ENCODE results near the gene CYP2F1. TPM values are rescaled to one million over a fixed set of nuclear protein-coding genes. Genes with fewer than 3 reads are reported as not detected.

The CYP2F1 gene
- total RNA-seq, 1 experiment from 2014 or later: not detected

DNA sequence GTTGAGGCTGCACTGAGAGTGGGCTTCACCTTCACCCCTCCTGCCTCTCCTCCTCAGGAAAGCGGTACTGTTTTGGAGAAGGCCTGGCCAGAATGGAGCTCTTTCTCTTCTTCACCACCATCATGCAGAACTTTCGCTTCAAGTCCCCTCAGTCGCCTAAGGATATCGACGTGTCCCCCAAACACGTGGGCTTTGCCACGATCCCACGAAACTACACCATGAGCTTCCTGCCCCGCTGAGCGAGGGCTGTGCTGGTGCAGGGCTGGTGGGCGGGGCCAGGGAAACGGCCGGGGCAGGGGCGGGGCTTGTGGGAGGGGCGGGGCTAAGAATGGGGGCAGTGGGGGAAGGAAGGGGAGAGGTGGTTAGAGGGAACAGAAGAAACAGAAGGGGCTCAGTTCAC lies 18.5 kb upstream of the CYP2F1 start:
- no peaks in the 10 kb centered on the region for H3K9me2 ChIP-seq (ENCODE audit: insufficient read depth)
- H3K4me3 ChIP-seq (replicated peaks in 1 of 2; ENCODE audit: low read depth in 1 of 2, low read length in 2 of 2): no peak overlapping the region
- no peaks in the 10 kb centered on the region for H3K79me2 ChIP-seq (ENCODE audit: insufficient read depth, low read length)
- H3K27me3 ChIP-seq (ENCODE audit: insufficient read depth, low read length): peaks cover 7% of the 10 kb centered on the region; the same call in 1 of the 2 replicates
- ATAC-seq (no peak; the same call in 1 of the 2 replicates), DNase-seq (ENCODE audit: low read depth, low spot score) (no peak)
- H3K4me2 ChIP-seq (ENCODE audit: low read length): no peak overlapping the region
- H2AFZ ChIP-seq (ENCODE audit: low read depth, low read length, poor library complexity, severe bottlenecking): no peak overlapping the region
- BruUV-seq (replicated peaks): no TSS peak
- ChIA-PET CTCF (interaction anchor here (0.7 kb wide), 1 partner anchor 37 kb away, joined by 4 read pairs; no protein-coding TSS in a partner anchor), RAD21 (ENCODE audit: low non-redundant PET in 1 of 2, low total read pairs in 2 of 2, uncharacterized antibody in 2 of 2, unreplicated experiment in 2 of 2) (no interaction called here), POLR2A (no interaction called here)
- H3K9me3 ChIP-seq (ENCODE audit: control insufficient read depth in 1 of 2, insufficient read depth in 1 of 2, low read depth in 1 of 2, low read length in 2 of 2): no peaks in the 10 kb centered on the region
- no peaks in the 10 kb centered on the region for H3K36me3 ChIP-seq (ENCODE audit: control insufficient read depth in 1 of 2, insufficient read depth in 2 of 2, low read length in 2 of 2)
- no peak for TF ChIP-seq RAD21 (IDR thresholded peaks at IDR 0.05; ENCODE audit: low read depth)
- no peak for TF ChIP-seq EZH2 (IDR thresholded peaks at IDR 0.05)
- no peak for TF ChIP-seq SRF (IDR thresholded peaks at IDR 0.05; ENCODE audit: low read depth)
- no peak for TF ChIP-seq ELF1 (IDR thresholded peaks at IDR 0.05; ENCODE audit: borderline replicate concordance, low read depth)
- TF ChIP-seq, protein P1, sequence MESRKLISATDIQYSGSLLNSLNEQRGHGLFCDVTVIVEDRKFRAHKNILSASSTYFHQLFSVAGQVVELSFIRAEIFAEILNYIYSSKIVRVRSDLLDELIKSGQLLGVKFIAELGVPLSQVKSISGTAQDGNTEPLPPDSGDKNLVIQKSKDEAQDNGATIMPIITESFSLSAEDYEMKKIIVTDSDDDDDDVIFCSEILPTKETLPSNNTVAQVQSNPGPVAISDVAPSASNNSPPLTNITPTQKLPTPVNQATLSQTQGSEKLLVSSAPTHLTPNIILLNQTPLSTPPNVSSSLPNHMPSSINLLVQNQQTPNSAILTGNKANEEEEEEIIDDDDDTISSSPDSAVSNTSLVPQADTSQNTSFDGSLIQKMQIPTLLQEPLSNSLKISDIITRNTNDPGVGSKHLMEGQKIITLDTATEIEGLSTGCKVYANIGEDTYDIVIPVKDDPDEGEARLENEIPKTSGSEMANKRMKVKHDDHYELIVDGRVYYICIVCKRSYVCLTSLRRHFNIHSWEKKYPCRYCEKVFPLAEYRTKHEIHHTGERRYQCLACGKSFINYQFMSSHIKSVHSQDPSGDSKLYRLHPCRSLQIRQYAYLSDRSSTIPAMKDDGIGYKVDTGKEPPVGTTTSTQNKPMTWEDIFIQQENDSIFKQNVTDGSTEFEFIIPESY (IDR thresholded peaks at IDR 0.05; ENCODE audit: extremely low read depth, insufficient replicate concordance, low read length): no peak
- TF ChIP-seq POLR2A (IDR thresholded peaks at IDR 0.05; ENCODE audit: borderline replicate concordance, extremely low read depth, insufficient read depth, insufficient read length): no peak
- no peak for TF ChIP-seq POLR2AphosphoS5 (IDR thresholded peaks at IDR 0.05; ENCODE audit: low read depth, low read length)
- TF ChIP-seq TCF7L2 (IDR thresholded peaks at IDR 0.05; ENCODE audit: borderline replicate concordance, extremely low read depth, insufficient read depth, insufficient read length): no peak
- no peak for TF ChIP-seq FOSL1 (IDR thresholded peaks at IDR 0.05; ENCODE audit: low read depth)
- no peak for TF ChIP-seq YY1 (IDR thresholded peaks at IDR 0.05; ENCODE audit: extremely low read depth, insufficient replicate concordance, low read depth, low read length)
- TF ChIP-seq, protein P2, sequence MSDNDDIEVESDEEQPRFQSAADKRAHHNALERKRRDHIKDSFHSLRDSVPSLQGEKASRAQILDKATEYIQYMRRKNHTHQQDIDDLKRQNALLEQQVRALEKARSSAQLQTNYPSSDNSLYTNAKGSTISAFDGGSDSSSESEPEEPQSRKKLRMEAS (IDR thresholded peaks at IDR 0.05): no peak
- no peak for TF ChIP-seq ZNF274 (IDR thresholded peaks at IDR 0.05; ENCODE audit: low read depth, low read length)
- TF ChIP-seq, protein P3, sequence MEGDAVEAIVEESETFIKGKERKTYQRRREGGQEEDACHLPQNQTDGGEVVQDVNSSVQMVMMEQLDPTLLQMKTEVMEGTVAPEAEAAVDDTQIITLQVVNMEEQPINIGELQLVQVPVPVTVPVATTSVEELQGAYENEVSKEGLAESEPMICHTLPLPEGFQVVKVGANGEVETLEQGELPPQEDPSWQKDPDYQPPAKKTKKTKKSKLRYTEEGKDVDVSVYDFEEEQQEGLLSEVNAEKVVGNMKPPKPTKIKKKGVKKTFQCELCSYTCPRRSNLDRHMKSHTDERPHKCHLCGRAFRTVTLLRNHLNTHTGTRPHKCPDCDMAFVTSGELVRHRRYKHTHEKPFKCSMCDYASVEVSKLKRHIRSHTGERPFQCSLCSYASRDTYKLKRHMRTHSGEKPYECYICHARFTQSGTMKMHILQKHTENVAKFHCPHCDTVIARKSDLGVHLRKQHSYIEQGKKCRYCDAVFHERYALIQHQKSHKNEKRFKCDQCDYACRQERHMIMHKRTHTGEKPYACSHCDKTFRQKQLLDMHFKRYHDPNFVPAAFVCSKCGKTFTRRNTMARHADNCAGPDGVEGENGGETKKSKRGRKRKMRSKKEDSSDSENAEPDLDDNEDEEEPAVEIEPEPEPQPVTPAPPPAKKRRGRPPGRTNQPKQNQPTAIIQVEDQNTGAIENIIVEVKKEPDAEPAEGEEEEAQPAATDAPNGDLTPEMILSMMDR (IDR thresholded peaks at IDR 0.05 in 2 of 3, conservative IDR thresholded peaks at IDR 0.05 in 1 of 3; ENCODE audit: borderline replicate concordance in 1 of 3, insufficient read depth in 1 of 3, low read depth in 2 of 3, low read length in 2 of 3): no peak
- no peak for TF ChIP-seq SP1 (IDR thresholded peaks at IDR 0.05; ENCODE audit: low read depth)
- TF ChIP-seq, protein P4, sequence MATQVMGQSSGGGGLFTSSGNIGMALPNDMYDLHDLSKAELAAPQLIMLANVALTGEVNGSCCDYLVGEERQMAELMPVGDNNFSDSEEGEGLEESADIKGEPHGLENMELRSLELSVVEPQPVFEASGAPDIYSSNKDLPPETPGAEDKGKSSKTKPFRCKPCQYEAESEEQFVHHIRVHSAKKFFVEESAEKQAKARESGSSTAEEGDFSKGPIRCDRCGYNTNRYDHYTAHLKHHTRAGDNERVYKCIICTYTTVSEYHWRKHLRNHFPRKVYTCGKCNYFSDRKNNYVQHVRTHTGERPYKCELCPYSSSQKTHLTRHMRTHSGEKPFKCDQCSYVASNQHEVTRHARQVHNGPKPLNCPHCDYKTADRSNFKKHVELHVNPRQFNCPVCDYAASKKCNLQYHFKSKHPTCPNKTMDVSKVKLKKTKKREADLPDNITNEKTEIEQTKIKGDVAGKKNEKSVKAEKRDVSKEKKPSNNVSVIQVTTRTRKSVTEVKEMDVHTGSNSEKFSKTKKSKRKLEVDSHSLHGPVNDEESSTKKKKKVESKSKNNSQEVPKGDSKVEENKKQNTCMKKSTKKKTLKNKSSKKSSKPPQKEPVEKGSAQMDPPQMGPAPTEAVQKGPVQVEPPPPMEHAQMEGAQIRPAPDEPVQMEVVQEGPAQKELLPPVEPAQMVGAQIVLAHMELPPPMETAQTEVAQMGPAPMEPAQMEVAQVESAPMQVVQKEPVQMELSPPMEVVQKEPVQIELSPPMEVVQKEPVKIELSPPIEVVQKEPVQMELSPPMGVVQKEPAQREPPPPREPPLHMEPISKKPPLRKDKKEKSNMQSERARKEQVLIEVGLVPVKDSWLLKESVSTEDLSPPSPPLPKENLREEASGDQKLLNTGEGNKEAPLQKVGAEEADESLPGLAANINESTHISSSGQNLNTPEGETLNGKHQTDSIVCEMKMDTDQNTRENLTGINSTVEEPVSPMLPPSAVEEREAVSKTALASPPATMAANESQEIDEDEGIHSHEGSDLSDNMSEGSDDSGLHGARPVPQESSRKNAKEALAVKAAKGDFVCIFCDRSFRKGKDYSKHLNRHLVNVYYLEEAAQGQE (IDR thresholded peaks at IDR 0.05; ENCODE audit: low read depth): no peak
- TF ChIP-seq EZH2phosphoT487 (IDR thresholded peaks at IDR 0.05; ENCODE audit: borderline replicate concordance): no peak
- no peak for TF ChIP-seq ZFX (IDR thresholded peaks at IDR 0.05)
- intact Hi-C loops (cut with micrococcal nuclease): no loop called here
- no peak overlapping the region for H3K9ac ChIP-seq (ENCODE audit: low read length)
- no peaks in the 10 kb centered on the region for H4K20me1 ChIP-seq (ENCODE audit: insufficient read depth)
- H3K27ac ChIP-seq (ENCODE audit: low read depth, low read length): no peak overlapping the region
- H3K4me1 ChIP-seq (ENCODE audit: control insufficient read depth in 1 of 2, insufficient read depth in 2 of 2, low read length in 2 of 2): no peaks in the 10 kb centered on the region
